HFFc6 (cell line): ENCODE results near the gene GPRIN3. TPM values are rescaled to one million over a fixed set of nuclear protein-coding genes. Genes with fewer than 3 reads are reported as not detected.

Experiments used
- DNase-seq: peaks from one replicate; pipeline ENCODE4 v3.0.0-alpha.2; 2018
- H3K27ac Mint-ChIP-seq: 2 replicates; pipeline ENCODE4 v1.8.0; 2020; ENCODE audit warnings: mild to moderate bottlenecking, mixed read lengths
- H3K27me3 Mint-ChIP-seq: 2 replicates; pipeline ENCODE4 v1.8.0; 2021; ENCODE audit warnings: mild to moderate bottlenecking, moderate library complexity, mixed read lengths; ENCODE audit not compliant: insufficient read depth
- H3K36me3 Mint-ChIP-seq: 2 replicates; pipeline ENCODE4 v1.8.0; 2021; ENCODE audit warnings: low read depth, mixed read lengths
- H3K4me1 Mint-ChIP-seq: 2 replicates; pipeline ENCODE4 v1.8.0; 2020; ENCODE audit warnings: low read depth, mixed read lengths
- H3K4me3 Mint-ChIP-seq: 2 replicates; pipeline ENCODE4 v1.8.0; 2020; ENCODE audit warnings: mild to moderate bottlenecking, moderate library complexity, mixed read lengths
- H3K9me3 Mint-ChIP-seq: 2 replicates; pipeline ENCODE4 v1.8.0; 2020; ENCODE audit warnings: mild to moderate bottlenecking, mixed read lengths
- total RNA-seq, 6 experiments: library from RNA; stranded (reverse); fragmentation: NEBNext Ultra II Directional; extraction: Animal tissue kit (Norgen Biotek cat#: 25700); gene quantifications; 2 replicates in 1 of 6; 3 replicates in 5 of 6; pipeline ENCODE4 v1.2.3, GENCODE V29; 2021
- TF ChIP-seq, protein P1 (sequence below): fragments of 200-600 bp; sonication (generic); IDR thresholded peaks from 2 replicates; pipeline ENCODE4 v1.5.0; 2021; ENCODE audit warnings: antibody characterized with exemption, mild to moderate bottlenecking

The GPRIN3 gene
- total RNA-seq, 6 experiments from 2014 or later: under 0.01 to 0.28 (median 0.04) TPM

DNA sequence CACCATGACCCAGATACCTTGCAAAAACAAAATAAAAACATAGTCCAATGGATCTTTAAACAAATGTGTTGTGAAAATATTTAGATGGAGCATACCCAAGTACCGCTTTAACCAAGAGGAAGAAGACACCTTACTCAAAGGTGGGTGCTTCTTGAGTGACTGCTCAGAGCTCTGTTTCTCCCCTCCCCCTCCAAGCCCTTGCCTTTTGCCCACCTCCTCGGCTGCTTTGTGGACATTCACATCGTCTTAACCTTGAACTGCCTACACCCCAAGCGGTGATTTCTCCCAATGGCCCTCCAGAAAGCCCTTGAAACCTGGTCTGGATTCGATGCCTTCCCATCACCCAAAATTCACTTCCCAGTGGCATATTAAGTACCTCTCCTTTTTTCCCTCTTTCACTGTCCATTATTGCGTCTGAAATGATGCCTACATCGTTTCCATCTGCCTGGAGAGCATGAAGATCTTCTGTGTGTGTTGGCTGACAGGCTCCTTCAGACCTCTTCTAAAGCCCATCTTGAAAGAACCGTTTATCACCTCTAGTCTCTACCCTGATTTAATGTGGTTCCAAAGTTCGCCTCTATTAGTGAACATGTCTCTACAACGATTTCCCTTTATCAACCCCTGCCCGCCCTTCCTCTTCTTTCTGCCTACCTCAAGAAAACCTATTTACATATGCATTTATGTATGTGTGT, 968 bp downstream of the GPRIN3 start:
- Mint-ChIP-seq H3K9me3 (no peaks in the 10 kb centered on the region), H3K27ac (no peak overlapping the region), H3K36me3 (no peaks in the 10 kb centered on the region), H3K4me1 (peaks cover 12% of the 10 kb centered on the region), H3K27me3 (peaks cover 5% of the 10 kb centered on the region), H3K4me3 (peak overlapping the region; percentile 69; the same call in 1 of the 2 replicates)
- no peak for DNase-seq
- TF ChIP-seq, protein P1, sequence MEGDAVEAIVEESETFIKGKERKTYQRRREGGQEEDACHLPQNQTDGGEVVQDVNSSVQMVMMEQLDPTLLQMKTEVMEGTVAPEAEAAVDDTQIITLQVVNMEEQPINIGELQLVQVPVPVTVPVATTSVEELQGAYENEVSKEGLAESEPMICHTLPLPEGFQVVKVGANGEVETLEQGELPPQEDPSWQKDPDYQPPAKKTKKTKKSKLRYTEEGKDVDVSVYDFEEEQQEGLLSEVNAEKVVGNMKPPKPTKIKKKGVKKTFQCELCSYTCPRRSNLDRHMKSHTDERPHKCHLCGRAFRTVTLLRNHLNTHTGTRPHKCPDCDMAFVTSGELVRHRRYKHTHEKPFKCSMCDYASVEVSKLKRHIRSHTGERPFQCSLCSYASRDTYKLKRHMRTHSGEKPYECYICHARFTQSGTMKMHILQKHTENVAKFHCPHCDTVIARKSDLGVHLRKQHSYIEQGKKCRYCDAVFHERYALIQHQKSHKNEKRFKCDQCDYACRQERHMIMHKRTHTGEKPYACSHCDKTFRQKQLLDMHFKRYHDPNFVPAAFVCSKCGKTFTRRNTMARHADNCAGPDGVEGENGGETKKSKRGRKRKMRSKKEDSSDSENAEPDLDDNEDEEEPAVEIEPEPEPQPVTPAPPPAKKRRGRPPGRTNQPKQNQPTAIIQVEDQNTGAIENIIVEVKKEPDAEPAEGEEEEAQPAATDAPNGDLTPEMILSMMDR: no peak

DNA sequence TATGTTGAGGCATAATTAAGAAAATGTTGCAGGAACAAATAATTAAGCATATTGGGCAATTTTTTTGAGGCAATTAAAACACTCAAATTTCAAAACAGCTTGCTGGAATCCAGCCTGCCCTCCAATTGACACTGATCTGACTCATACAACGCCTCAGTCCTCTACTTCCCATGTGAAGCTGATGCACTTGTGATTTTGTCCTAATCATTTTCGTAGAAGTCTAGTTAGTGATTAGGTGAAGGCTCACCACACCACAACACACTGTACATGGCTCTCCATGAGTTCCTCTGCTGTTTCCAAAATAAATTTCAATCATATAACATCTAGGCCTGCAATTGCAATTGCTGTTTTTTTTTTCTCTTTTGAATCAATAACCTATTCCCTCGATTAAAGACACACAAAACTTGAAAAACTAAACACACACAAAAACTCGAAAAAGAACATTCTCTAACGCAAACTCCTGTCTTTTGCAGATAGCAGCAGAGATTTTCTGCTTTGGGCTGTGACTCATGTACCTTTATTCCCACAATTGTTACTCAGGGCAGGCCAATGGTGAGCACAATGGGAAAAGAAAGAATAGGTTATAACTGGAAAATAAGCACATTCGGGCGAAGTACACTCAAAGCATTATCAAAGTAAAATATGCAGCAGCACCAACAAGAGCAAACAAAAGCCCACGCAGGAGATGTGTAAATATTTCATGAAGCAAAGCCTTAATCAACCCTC, 1.7 kb downstream of the GPRIN3 start:
- TF ChIP-seq, protein P1: no peak
- Mint-ChIP-seq H3K9me3 (no peaks in the 10 kb centered on the region), H3K27me3 (peaks cover 9% of the 10 kb centered on the region), H3K36me3 (no peaks in the 10 kb centered on the region), H3K27ac (no peak overlapping the region), H3K4me1 (peaks cover 12% of the 10 kb centered on the region), H3K4me3 (0 out of 2 replicates have a peak overlapping the region, but pooled peaks have one; percentile 1)
- no peak for DNase-seq

DNA sequence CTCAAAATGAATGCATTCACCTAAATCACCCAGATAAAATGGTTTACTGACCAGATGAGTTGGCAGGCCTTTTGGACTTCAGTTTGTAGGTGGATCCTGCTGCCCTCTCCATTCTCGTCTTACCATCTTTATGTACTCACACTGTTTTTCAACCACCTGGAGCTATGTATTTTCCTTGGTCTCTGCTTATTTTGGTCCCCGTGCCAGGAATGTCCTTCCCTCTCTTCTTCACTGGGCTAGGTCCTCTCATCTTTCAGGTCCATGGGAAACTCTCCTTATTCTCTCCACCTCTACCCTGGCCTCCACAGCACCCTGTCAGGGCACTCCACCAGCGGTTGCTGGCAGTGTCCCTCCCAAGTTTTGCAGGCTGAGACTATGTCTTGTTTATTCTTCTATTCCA, 2.6 kb downstream of the GPRIN3 start:
- no peak overlapping the region for H3K4me3 Mint-ChIP-seq
- TF ChIP-seq, protein P1: no peak
- H3K9me3 Mint-ChIP-seq: no peaks in the 10 kb centered on the region
- no peak overlapping the region for H3K27ac Mint-ChIP-seq
- peaks cover 9% of the 10 kb centered on the region for H3K27me3 Mint-ChIP-seq
- no peak for DNase-seq
- no peaks in the 10 kb centered on the region for H3K36me3 Mint-ChIP-seq
- H3K4me1 Mint-ChIP-seq: peaks cover 12% of the 10 kb centered on the region

DNA sequence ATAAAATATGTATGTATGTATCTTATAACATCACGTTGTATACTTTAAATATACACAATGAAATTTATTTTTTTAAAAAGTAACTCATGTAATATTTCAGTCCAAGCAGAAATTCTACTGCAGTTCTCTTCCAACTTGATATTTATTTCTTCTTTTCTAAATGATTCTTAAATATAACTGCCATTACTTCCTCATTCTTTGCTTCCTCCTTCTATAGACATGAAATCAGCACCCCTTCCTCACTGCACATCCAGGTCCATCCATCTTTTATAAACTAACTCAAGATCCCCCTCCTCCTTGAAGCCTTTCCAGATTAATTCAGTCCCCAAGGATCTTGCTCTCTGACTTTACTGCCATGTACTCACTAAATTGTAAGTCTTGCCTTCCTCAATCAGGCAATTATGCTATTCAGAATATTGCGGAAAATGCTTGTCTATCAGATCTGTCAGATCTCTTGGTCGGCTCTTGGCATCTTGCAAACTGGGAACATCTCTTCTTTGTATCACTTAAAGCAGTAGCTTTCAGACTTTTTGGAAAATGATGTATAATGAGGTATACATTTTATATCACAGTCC, 3.7 kb downstream of the GPRIN3 start:
- Mint-ChIP-seq H3K9me3 (no peaks in the 10 kb centered on the region), H3K27me3 (peaks cover 12% of the 10 kb centered on the region), H3K4me1 (peaks cover 15% of the 10 kb centered on the region), H3K27ac (no peak overlapping the region), H3K36me3 (no peaks in the 10 kb centered on the region), H3K4me3 (no peak overlapping the region)
- TF ChIP-seq, protein P1: no peak
- DNase-seq: no peak

DNA sequence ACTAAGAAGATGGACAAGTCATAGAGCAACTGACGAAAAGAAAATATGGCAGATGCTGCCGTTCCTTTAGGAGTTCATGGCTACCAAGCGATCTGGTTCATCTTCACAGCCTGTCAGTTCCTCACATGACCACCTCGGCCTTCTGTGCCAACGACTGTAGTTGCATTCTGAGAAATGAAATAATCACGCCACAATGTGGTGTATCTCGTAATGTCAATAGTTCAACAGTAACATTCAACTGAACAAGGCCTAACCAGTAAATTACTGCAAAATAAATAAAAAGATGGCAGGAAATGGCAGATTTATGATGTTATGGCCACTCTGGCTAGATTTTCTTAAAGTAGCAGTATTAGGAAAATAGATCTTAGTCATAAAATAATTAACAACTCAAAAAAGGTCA, 4.4 kb downstream of the GPRIN3 start:
- no peak for DNase-seq
- Mint-ChIP-seq H3K27me3 (peaks cover 10% of the 10 kb centered on the region), H3K9me3 (no peaks in the 10 kb centered on the region), H3K36me3 (no peaks in the 10 kb centered on the region), H3K27ac (no peak overlapping the region), H3K4me1 (peaks cover 21% of the 10 kb centered on the region), H3K4me3 (no peak overlapping the region)
- TF ChIP-seq, protein P1: no peak
